ENCODE results near the gene ERF. TPM values are rescaled to one million over a fixed set of nuclear protein-coding genes. Genes with fewer than 3 reads are reported as not detected.

Gene ERF
- total and polyA plus RNA-seq, 4 donors: 16.1 to 57.2 (median 37.5) TPM

DNA sequence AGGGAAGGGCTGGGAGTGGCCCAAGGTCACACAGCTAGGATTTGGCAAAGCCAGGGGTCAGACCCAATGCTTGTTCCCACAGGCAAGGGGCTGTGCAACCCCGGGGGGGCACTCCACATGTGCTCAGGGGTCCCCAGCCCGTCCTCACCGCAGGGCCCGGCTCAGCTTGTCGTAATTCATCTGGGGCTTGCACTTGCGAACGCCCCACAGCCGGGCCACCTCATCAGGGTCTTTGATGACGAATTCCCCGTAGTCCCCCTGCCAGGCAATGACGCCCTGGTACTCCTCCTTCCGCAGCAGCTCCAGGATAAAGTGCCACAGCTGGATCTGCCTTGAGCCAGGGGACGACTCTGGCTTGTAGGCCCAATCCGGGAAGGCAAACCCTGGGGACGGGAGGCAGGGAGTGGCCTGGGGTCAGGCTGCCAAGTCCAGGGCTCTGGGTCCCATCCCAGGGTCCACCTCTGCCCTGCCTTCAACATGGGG is 4.7 kb downstream of the ERF start:
- H3K27me3 ChIP-seq (ENCODE audit: control insufficient read depth, insufficient read depth, low read length): no peaks in the 10 kb centered on the region
- H3K9me3 ChIP-seq (ENCODE audit: control insufficient read depth, insufficient read depth, low read length): no peaks in the 10 kb centered on the region
- peak overlapping the region; percentile 97 for H3K27ac ChIP-seq (ENCODE audit: low read depth, low read length)
- WGBS (ENCODE audit: insufficient coverage): 41% methylated on average over 15 of the region's 15 CpGs
- H3K4me1 ChIP-seq (ENCODE audit: control insufficient read depth, insufficient read depth, low read length): peaks cover 75% of the 10 kb centered on the region
- peaks cover 41% of the 10 kb centered on the region for H3K36me3 ChIP-seq (ENCODE audit: control insufficient read depth, insufficient read depth, low read length)
- H3K4me3 ChIP-seq (ENCODE audit: low read depth, low read length): no peak overlapping the region
- no peak for DNase-seq (ENCODE audit: low read depth in 4 of 6, low spot score in 6 of 6)

DNA sequence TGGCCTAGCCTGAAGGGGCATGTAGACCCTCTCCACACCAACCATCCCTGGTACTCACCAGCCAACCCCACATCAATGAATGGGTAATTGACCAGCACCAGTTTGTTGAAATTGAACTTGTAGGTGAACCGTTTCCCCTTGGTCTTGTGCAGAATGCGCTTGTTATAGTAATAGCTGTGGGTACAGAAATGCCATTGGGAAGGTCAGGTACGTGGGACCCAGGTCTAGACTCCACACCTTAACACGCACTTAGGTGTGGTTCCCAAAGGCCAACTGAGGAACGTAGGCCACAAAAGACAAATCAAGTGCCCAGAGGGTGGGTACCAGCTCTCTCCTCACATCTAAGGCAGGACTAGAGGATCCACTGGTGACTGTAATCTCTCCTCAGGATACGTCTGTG is 5.2 kb downstream of the ERF start:
- Histone ChIP-seq H3K4me3 (ENCODE audit: low read depth, low read length) (no peak overlapping the region), H3K36me3 (ENCODE audit: control insufficient read depth, insufficient read depth, low read length) (peaks cover 41% of the 10 kb centered on the region), H3K27me3 (ENCODE audit: control insufficient read depth, insufficient read depth, low read length) (no peaks in the 10 kb centered on the region), H3K4me1 (ENCODE audit: control insufficient read depth, insufficient read depth, low read length) (peaks cover 78% of the 10 kb centered on the region), H3K27ac (ENCODE audit: low read depth, low read length) (peak overlapping the region; percentile 97), H3K9me3 (ENCODE audit: control insufficient read depth, insufficient read depth, low read length) (no peaks in the 10 kb centered on the region)
- 82% methylated on average over 3 of the region's 6 CpGs for WGBS (ENCODE audit: insufficient coverage)
- no peak for DNase-seq (ENCODE audit: low read depth in 4 of 6, low spot score in 6 of 6)

DNA sequence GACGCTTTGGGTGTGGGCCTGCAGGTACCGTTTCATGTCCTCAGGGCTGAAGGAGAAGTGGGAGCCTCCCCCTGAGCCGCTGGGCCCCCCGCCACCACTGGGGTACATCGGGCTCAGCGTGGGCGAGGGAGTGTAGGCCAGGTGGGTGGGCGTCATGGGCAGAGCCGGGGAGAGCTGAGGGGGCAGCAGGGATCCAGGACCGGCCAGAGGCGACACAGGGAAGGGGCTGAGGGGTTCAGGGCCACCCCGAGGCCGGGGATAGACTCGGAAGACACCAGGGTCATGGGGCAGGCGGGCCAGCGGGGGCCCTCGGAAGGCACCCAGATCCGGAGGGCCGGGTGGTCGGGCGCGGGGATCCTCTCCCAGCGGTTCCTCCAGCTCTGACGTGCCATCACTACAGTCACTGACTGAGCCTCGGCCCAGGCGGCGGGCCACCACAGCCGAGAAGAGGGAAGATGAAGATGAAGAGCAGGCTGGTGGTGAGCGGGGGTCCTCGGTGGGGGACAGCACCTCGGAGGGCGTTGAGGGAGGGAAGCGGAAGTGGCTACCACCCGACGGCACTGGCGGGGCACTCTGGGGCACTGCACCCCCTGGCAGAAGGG is 5.7 kb downstream of the ERF start:
- H3K9me3 ChIP-seq (ENCODE audit: control insufficient read depth, insufficient read depth, low read length): no peaks in the 10 kb centered on the region
- DNase-seq (ENCODE audit: low read depth in 4 of 6, low spot score in 6 of 6): no peak
- no peak overlapping the region for H3K4me3 ChIP-seq (ENCODE audit: low read depth, low read length)
- no peaks in the 10 kb centered on the region for H3K27me3 ChIP-seq (ENCODE audit: control insufficient read depth, insufficient read depth, low read length)
- H3K27ac ChIP-seq (ENCODE audit: low read depth, low read length): no peak overlapping the region
- 93% methylated on average over 34 of the region's 36 CpGs for WGBS (ENCODE audit: insufficient coverage)
- peaks cover 41% of the 10 kb centered on the region for H3K36me3 ChIP-seq (ENCODE audit: control insufficient read depth, insufficient read depth, low read length)
- peaks cover 82% of the 10 kb centered on the region for H3K4me1 ChIP-seq (ENCODE audit: control insufficient read depth, insufficient read depth, low read length)

DNA sequence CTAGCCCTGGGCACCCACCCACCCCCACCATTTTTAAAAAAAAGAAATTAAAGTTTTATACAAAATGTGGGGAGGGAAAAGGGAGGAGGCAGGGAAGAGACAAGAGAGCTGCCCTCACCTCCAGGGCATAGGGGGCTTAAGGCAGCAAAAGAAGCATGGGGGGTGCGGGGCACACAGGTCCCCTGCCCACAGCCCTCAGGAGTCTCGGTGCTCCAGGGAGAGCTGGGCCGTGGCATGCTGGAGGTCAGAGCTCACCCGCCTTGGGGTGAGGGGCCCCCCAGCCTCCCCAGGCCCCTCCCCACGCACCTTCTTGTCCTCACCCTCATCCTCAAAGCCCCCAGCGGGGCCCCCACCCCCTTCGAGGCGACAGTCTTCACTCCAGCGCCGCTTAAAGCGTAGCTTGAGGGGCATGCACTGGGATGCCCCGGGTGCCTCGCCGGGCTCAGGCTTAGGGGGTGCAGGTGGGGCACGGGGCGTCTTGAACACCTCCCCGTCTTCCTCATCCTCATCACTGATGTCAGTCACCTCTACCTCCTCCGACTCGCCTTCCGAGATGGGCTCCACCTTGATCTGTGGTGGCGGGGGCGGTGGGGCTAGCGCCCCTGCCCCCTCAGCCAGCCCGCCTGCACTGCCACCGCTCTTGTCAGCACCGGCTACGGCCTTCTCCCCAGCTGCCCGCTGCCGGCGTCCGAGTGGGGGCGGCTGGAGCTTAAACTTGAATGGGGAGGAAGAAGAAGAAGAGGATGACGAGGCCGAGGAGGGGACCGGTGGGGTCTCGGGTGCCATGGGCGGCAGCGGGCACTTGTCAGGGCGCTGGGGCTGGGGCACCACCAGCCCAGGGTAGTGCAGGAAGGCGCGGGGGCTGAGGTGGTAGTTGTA is 6.4 kb downstream of the ERF start:
- no peak overlapping the region for H3K4me3 ChIP-seq (ENCODE audit: low read depth, low read length)
- H3K27ac ChIP-seq (ENCODE audit: low read depth, low read length): no peak overlapping the region
- peaks cover 41% of the 10 kb centered on the region for H3K36me3 ChIP-seq (ENCODE audit: control insufficient read depth, insufficient read depth, low read length)
- H3K9me3 ChIP-seq (ENCODE audit: control insufficient read depth, insufficient read depth, low read length): no peaks in the 10 kb centered on the region
- no peak for DNase-seq (ENCODE audit: low read depth in 4 of 6, low spot score in 6 of 6)
- peaks cover 89% of the 10 kb centered on the region for H3K4me1 ChIP-seq (ENCODE audit: control insufficient read depth, insufficient read depth, low read length)
- 90% methylated on average over 38 of the region's 41 CpGs for WGBS (ENCODE audit: insufficient coverage)
- no peaks in the 10 kb centered on the region for H3K27me3 ChIP-seq (ENCODE audit: control insufficient read depth, insufficient read depth, low read length)

DNA sequence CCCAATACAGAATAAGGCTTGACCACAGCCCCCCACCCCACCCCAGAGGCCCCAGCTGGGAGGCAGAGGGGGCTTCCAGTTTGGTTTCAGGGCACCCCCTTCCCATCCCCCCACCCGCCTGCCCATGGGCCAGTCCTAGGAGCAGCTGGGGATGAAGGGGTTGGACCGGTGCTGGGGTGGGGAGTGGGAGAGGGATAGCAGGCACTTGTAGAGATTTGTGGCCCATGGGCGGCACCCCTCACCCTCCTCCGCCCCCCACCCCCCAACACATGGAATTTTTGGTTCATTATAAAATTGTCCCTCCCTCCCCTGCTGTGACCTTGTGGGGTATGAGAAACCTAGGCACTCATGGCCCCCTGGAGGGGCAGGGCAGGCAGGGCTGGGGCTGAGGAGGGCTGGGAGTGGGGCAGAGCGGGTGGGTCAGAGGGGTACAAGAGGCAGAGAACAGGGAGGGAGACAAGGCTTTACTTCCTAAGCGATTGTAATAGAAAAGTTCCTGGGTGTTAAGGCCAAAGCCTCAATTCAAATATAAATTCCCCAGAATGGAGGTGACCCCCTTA is 7.2 kb downstream of the ERF start:
- Histone ChIP-seq H3K27ac (ENCODE audit: low read depth, low read length) (no peak overlapping the region), H3K4me3 (ENCODE audit: low read depth, low read length) (no peak overlapping the region), H3K27me3 (ENCODE audit: control insufficient read depth, insufficient read depth, low read length) (no peaks in the 10 kb centered on the region), H3K36me3 (ENCODE audit: control insufficient read depth, insufficient read depth, low read length) (peaks cover 41% of the 10 kb centered on the region), H3K9me3 (ENCODE audit: control insufficient read depth, insufficient read depth, low read length) (no peaks in the 10 kb centered on the region), H3K4me1 (ENCODE audit: control insufficient read depth, insufficient read depth, low read length) (peaks cover 88% of the 10 kb centered on the region)
- no peak for DNase-seq (ENCODE audit: low read depth in 4 of 6, low spot score in 6 of 6)
- WGBS (ENCODE audit: insufficient coverage): no CpG with 5 or more reads among the region's 6 CpGs

DNA sequence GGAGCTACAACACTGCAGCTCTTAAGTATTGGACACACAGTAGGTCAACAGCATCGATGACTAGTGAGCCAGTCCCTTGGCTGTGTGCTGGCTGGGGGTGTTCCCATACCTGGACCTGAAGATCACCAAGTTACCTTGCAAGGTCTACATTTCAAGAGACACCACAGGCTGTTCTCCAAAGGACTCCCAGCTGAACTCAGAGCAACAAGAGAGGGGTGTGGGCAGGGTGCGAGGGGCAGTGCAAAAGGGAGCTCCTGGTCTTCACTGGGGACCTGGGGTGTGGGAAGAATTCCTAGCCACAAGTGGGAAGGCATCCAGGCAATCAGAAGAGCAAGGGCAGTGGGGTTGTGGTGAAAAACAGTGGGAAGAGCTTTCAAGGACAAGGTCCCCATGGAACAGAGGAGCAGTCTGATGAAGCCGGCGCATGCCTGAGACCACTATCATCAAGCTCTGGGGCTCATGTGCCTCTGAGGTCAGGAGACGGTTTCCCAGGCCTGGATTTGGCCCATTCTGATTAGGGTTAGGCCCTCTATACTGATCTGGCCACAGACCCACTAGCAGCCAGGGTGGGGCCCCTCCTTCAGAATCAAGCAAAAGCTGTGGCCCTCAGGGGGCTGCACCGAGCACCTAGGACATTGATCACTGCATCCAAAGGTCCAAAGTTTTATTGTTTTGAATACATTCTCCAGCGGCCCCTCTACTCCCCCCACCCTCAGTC is 7.8 kb downstream of the ERF start:
- Histone ChIP-seq H3K27me3 (ENCODE audit: control insufficient read depth, insufficient read depth, low read length) (no peaks in the 10 kb centered on the region), H3K27ac (ENCODE audit: low read depth, low read length) (peak overlapping the region; percentile 67), H3K4me3 (ENCODE audit: low read depth, low read length) (no peak overlapping the region), H3K9me3 (ENCODE audit: control insufficient read depth, insufficient read depth, low read length) (no peaks in the 10 kb centered on the region), H3K4me1 (ENCODE audit: control insufficient read depth, insufficient read depth, low read length) (peaks cover 82% of the 10 kb centered on the region), H3K36me3 (ENCODE audit: control insufficient read depth, insufficient read depth, low read length) (peaks cover 41% of the 10 kb centered on the region)
- 88% methylated on average over 6 of the region's 7 CpGs for WGBS (ENCODE audit: insufficient coverage)
- no peak for DNase-seq (ENCODE audit: low read depth in 4 of 6, low spot score in 6 of 6)

DNA sequence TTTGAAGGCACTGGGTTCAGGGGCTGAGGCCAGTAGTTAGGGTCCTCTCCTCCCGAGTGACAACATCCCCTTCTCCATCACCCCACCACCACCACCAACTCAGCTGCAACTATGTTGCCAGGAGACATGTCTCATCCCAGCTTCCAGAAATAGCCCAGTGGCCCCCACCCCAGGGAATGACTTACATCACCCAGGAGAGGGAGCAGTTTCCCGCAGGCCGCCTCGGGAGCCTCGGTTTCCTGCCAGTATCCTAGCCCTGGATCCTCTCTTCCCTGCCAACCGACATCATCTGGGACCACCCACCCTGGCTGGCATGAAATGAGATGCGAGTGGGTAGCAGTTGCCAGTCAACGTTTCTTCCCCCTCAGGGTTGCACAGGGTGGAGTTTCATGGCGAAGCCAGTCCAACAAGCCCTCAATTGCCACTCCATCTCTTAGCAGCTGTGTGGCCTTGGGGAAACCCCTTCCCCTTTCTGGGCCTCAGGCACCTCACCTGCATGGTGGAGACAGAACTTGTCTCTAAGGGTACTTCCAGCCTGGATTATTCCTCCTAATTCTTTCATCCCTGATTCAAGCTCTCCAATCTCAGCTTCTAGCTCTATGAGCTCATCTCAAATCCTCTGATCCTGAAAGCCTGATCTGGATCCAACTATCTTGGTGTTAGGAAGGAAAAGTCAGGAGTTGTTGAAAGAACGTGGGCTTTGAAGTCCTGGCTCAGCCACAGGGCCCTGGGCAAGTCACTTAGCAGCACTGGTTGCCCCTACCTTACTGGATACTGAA is 8.6 kb downstream of the ERF start:
- peak overlapping the region; percentile 76 for H3K27ac ChIP-seq (ENCODE audit: low read depth, low read length)
- 26% methylated on average over 6 of the region's 10 CpGs for WGBS (ENCODE audit: insufficient coverage)
- H3K9me3 ChIP-seq (ENCODE audit: control insufficient read depth, insufficient read depth, low read length): no peaks in the 10 kb centered on the region
- peaks cover 41% of the 10 kb centered on the region for H3K36me3 ChIP-seq (ENCODE audit: control insufficient read depth, insufficient read depth, low read length)
- DNase-seq (ENCODE audit: low read depth in 4 of 6, low spot score in 6 of 6): peak in 2 of 6 donors; percentile 79 to 94
- H3K4me3 ChIP-seq (ENCODE audit: low read depth, low read length): no peak overlapping the region
- H3K27me3 ChIP-seq (ENCODE audit: control insufficient read depth, insufficient read depth, low read length): no peaks in the 10 kb centered on the region
- peaks cover 74% of the 10 kb centered on the region for H3K4me1 ChIP-seq (ENCODE audit: control insufficient read depth, insufficient read depth, low read length)

DNA sequence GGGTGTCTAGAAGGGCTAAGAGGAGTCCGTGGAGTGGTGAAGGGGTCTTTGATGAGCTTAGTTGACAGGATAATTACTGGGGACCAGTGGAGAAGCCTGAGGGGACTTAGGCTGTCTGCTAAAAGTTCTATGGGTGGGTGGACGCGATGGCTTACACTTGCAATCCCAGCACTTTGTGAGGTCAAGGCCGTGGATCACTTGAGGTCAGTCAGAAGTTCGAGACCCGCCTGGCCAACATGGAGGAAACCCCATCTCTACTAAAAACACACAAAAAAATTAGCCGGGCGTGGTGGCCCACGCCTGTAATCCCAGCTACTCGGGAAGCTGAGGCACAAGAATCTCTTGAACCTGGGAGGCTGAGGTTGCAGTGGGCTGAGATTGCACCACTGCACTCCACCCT is 9.7 kb downstream of the ERF start:
- H3K4me1 ChIP-seq (ENCODE audit: control insufficient read depth, insufficient read depth, low read length): peaks cover 67% of the 10 kb centered on the region
- no peak for DNase-seq (ENCODE audit: low read depth in 4 of 6, low spot score in 6 of 6)
- H3K27me3 ChIP-seq (ENCODE audit: control insufficient read depth, insufficient read depth, low read length): no peaks in the 10 kb centered on the region
- peaks cover 34% of the 10 kb centered on the region for H3K36me3 ChIP-seq (ENCODE audit: control insufficient read depth, insufficient read depth, low read length)
- H3K9me3 ChIP-seq (ENCODE audit: control insufficient read depth, insufficient read depth, low read length): no peaks in the 10 kb centered on the region
- peak overlapping the region; percentile 20 for H3K27ac ChIP-seq (ENCODE audit: low read depth, low read length)
- H3K4me3 ChIP-seq (ENCODE audit: low read depth, low read length): no peak overlapping the region
- 40% methylated on average over 1 of the region's 10 CpGs for WGBS (ENCODE audit: insufficient coverage)
